Astrocyte of the spinal cord (primary cell): ENCODE measurements around the gene XPO1.

Experiments
- DNase-seq: peaks from one replicate; pipeline ENCODE4 v3.0.0; 2011; ENCODE audit warnings: low read depth, low spot score
- H3K4me3 ChIP-seq: 2 replicates; pipeline ENCODE4 v1.5.1; 2011; ENCODE audit warnings: low read depth, mild to moderate bottlenecking, low read length, moderate library complexity
- in situ Hi-C: cut with HindIII; loops from 2 replicates; pipeline ENCODE4 v1.10.0; 2017; ENCODE audit warnings: low sequenced_read_pairs
- TF ChIP-seq, protein P1 (sequence below): IDR thresholded peaks from 2 replicates; pipeline ENCODE4 v1.5.1; 2012; ENCODE audit warnings: low read depth, mild to moderate bottlenecking, low read length, inconsistent platforms

XPO1 gene

DNA sequence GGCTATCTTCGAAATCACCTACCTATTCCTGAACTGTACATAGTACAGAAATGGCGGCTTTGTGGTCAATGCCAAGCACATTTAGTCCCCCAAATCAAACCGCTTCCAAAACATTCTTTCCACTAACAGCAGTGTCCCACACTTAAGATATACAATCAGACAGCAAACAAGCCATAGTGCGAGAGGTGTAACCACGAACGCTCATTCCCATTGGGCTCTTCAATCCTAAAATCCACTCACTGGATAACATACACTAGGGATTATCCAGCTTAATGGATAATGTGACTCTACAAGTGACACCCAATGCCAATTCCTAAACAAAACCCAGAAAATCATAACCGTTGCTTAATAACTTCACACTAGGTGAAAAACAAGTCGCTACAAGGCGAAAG lies 2.0 kb downstream of the XPO1 start:
- peak; percentile 48 for DNase-seq
- in situ Hi-C loops = no loop called here
- peak overlapping the region; percentile 98 for H3K4me3 ChIP-seq
- TF ChIP-seq, protein P1, sequence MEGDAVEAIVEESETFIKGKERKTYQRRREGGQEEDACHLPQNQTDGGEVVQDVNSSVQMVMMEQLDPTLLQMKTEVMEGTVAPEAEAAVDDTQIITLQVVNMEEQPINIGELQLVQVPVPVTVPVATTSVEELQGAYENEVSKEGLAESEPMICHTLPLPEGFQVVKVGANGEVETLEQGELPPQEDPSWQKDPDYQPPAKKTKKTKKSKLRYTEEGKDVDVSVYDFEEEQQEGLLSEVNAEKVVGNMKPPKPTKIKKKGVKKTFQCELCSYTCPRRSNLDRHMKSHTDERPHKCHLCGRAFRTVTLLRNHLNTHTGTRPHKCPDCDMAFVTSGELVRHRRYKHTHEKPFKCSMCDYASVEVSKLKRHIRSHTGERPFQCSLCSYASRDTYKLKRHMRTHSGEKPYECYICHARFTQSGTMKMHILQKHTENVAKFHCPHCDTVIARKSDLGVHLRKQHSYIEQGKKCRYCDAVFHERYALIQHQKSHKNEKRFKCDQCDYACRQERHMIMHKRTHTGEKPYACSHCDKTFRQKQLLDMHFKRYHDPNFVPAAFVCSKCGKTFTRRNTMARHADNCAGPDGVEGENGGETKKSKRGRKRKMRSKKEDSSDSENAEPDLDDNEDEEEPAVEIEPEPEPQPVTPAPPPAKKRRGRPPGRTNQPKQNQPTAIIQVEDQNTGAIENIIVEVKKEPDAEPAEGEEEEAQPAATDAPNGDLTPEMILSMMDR = no peak

DNA sequence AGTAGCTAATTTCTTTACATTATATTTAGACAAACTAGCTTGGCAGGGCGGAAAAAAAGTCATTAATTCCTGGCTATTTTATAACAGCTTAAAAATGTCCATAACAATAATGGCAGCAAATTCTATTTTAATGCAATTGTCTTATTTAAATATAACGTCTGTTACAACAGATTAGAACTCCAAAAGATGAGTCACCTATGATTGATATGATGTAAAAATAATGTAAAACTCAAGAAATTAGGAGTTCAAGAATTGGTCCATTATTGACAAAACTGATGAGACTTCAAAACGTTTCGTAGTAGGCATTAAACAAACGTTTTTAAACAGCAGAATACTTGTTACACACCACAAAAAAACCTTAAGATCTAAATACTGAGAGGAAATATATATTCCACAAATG lies 2.7 kb downstream of the XPO1 start:
- peak overlapping the region; percentile 98 for H3K4me3 ChIP-seq
- TF ChIP-seq, protein P1 = no peak
- DNase-seq = peak; percentile 12
- in situ Hi-C loops = no loop called here

DNA sequence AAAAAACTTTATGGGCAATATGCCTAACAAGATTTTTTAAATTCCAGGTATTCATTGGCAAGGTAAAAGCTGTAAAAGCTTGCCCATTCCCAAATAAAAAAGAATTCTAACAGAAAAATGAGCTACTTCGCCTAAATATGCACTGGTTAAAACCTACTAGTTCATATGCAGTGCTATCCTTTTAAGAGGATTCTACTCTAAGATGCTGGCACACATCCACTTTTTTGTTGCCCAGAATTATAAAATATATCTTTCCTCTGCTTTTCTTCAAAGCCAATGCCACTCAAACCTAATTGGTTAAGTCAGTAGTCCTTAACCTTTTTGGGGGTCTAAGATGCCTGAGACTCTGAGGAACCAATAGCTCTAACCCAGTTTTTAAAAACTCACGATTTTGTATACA lies 3.2 kb downstream of the XPO1 start:
- peak overlapping the region; percentile 98 for H3K4me3 ChIP-seq
- peak; percentile 23 for DNase-seq
- in situ Hi-C loops = no loop called here
- TF ChIP-seq, protein P1 = no peak

DNA sequence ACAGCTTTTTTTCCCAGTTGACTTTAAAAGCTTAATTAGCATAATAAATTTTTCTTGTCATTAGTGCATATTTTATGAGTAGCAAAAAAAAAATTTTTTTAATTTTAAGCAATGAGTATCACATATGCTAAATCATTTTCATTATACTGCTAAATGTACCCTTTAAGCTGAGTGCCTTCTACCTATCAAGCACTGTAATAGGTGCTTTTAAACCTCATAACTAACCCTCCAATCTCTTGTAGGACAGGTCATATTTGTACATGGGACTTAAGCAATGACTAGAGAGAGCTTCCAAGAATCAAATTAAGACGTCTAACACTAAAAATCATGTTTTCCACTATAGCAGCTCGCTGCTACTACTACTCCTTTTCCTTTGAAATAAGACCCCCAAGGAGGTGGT lies 7.4 kb downstream of the XPO1 start:
- H3K4me3 ChIP-seq = no peak overlapping the region
- in situ Hi-C loops = no loop called here
- no peak for DNase-seq
- TF ChIP-seq, protein P1 = no peak

DNA sequence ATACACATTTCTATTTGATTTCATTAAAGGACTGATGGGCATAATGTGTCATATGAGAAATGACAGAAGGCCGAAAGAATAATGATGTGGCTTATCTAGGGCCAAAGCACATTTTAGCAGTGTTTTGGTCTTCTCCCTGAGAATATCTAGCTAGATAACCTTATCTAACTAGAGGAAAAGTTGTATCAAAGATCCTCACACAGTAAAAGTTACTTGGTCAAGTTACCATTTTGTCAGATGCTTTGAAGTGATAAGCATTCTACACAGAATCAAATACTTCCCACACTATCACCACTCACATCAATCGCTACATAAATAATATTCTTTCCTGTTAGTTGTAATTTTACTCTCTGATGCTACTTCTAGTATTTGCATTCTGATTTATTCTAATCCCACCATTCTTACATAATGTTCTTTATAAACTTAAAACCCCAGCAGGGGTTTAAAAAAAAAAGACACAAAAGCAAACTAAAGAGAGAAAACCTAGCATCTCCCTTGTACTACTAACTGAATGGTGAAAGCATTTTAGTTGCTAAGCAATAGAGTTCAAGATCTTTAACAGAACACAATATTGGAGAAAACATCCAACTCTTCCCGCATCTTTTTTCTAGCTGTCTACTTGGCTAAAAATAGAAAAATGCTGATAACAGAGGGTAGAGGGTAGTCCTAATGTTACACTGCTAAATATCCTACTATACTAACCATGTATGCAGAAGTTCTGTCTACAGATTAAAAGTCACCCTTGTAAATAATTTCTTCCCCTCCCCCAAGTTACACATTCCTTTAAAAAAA lies 8.0 kb downstream of the XPO1 start:
- in situ Hi-C loops = no loop called here
- TF ChIP-seq, protein P1 = no peak
- H3K4me3 ChIP-seq = no peak overlapping the region
- peak; percentile 26 for DNase-seq

DNA sequence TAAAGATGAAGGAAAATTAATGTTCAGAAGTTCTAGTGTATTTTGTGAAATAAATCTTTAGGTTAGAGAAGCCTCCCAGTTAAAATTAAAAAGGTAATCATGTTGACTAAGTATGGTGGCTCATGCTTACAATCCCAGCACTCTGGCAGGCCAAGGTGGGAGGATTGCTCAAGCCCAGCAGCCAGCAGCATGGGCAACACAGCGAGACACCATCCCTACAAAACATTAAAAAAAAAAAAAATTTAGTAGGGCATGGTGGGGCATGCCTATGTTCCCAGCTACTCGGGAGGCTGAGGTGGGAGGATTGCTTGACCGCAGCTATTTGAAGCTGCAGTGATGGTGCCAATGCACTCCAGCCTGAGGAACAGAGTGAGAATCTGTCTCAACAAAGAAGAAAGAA lies 17.9 kb downstream of the XPO1 start:
- no peak overlapping the region for H3K4me3 ChIP-seq
- in situ Hi-C loops = no loop called here
- no peak for DNase-seq
- TF ChIP-seq, protein P1 = no peak
